Loucy (cell line): ENCODE results near the gene CCDC150.

ENCODE experiments used
- H2AFZ ChIP-seq: fragments of 200-600 bp; sonication (generic); 2 replicates; pipeline ENCODE4 v1.6.0; 2016; ENCODE audit warnings: antibody characterized with exemption, mild to moderate bottlenecking, low read length, moderate library complexity
- H3F3A ChIP-seq: fragments of 200-600 bp; 2 replicates; pipeline ENCODE4 v1.6.0; 2016; ENCODE audit warnings: antibody characterized with exemption, low read depth, mild to moderate bottlenecking
- H3K27me3 ChIP-seq: fragments of 200-600 bp; sonication (generic); 2 replicates; pipeline ENCODE4 v1.6.1; 2014; ENCODE audit warnings: low read length, mild to moderate bottlenecking; ENCODE audit not compliant: insufficient read depth, poor library complexity, severe bottlenecking
- H3K36me3 ChIP-seq: fragments of 200-600 bp; sonication (generic); 2 replicates; pipeline ENCODE4 v1.6.1; 2016; ENCODE audit warnings: low read length; ENCODE audit not compliant: insufficient read depth
- H3K4me1 ChIP-seq: fragments of 200-600 bp; sonication (generic); 2 replicates; pipeline ENCODE4 v1.5.1; 2014; ENCODE audit warnings: low read length, mild to moderate bottlenecking; ENCODE audit not compliant: insufficient read depth, poor library complexity, severe bottlenecking
- H3K4me2 ChIP-seq: fragments of 200-600 bp; sonication (generic); 2 replicates; pipeline ENCODE4 v1.6.0; 2014; ENCODE audit warnings: antibody characterized with exemption, low read length, low read depth, mild to moderate bottlenecking; ENCODE audit not compliant: poor library complexity, severe bottlenecking
- H3K4me3 ChIP-seq: fragments of 200-600 bp; sonication (generic); 2 replicates; pipeline ENCODE4 v1.5.1; 2014; ENCODE audit warnings: low read length, mild to moderate bottlenecking, mixed read lengths; ENCODE audit not compliant: poor library complexity, severe bottlenecking
- H3K79me2 ChIP-seq: fragments of 200-600 bp; sonication (generic); 2 replicates; pipeline ENCODE4 v1.6.1; 2014; ENCODE audit warnings: low read length; ENCODE audit not compliant: insufficient read depth
- H3K9ac ChIP-seq: fragments of 200-600 bp; sonication (generic); 2 replicates; pipeline ENCODE4 v1.6.0; 2014; ENCODE audit warnings: mild to moderate bottlenecking, low read depth, low read length, moderate library complexity; ENCODE audit not compliant: poor library complexity, severe bottlenecking
- H3K9me2 ChIP-seq: fragments of 200-600 bp; sonication (generic); replicated peaks from 2 replicates; pipeline ENCODE4 v1.6.1; 2016; ENCODE audit warnings: low read depth, low read length, mixed read lengths
- H3K9me3 ChIP-seq: fragments of 200-600 bp; sonication (generic); 2 replicates; pipeline ENCODE4 v1.6.1; 2014; ENCODE audit warnings: mild to moderate bottlenecking, antibody characterized with exemption, low read length, low read depth; ENCODE audit not compliant: insufficient read depth
- H4K20me1 ChIP-seq: fragments of 200-600 bp; sonication (generic); 2 replicates; pipeline ENCODE4 v1.6.0; 2014; ENCODE audit warnings: antibody characterized with exemption, low read length, mild to moderate bottlenecking; ENCODE audit not compliant: insufficient read depth, poor library complexity, severe bottlenecking
- EZH2phosphoT487 ChIP-seq: fragments of 200-600 bp; IDR thresholded peaks from 2 replicates; pipeline ENCODE4 v1.6.1; 2018; ENCODE audit warnings: antibody characterized with exemption, mild to moderate bottlenecking, moderate library complexity, borderline replicate concordance
- TF ChIP-seq, protein P1 (sequence below): fragments of 200-600 bp; sonication (generic); conservative IDR thresholded peaks from 2 replicates; pipeline ENCODE4 v1.5.1; 2014; ENCODE audit warnings: mild to moderate bottlenecking, antibody characterized with exemption, low read length

The CCDC150 gene

DNA sequence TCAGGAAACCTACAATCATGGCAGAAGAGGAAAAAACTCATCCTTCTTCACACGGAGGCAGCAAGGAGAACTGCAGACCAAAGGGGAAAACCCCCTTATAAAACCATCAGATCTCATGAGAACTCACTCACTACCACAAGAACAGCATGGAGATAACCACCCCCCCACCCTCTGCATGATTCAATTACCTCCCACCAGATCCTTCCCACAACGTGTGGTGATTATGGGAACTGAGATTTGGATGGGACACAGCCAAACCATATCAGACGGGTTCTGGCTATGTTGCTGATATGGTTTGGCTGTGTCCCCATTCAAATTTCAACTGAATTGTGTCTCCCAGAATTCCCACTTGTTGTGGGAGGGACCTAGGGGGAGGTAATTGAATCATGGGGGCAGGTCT is 28.7 kb upstream of the CCDC150 start:
- Histone ChIP-seq H2AFZ (no peak overlapping the region), H3K79me2 (no peaks in the 10 kb centered on the region), H3K4me1 (no peaks in the 10 kb centered on the region), H3K9ac (no peak overlapping the region), H3K9me2 (no peaks in the 10 kb centered on the region), H4K20me1 (no peaks in the 10 kb centered on the region), H3K4me3 (no peak overlapping the region), H3K4me2 (no peak overlapping the region), H3K9me3 (no peaks in the 10 kb centered on the region), H3F3A (no peaks in the 10 kb centered on the region), H3K36me3 (no peaks in the 10 kb centered on the region), H3K27me3 (no peaks in the 10 kb centered on the region)
- TF ChIP-seq, protein P1, sequence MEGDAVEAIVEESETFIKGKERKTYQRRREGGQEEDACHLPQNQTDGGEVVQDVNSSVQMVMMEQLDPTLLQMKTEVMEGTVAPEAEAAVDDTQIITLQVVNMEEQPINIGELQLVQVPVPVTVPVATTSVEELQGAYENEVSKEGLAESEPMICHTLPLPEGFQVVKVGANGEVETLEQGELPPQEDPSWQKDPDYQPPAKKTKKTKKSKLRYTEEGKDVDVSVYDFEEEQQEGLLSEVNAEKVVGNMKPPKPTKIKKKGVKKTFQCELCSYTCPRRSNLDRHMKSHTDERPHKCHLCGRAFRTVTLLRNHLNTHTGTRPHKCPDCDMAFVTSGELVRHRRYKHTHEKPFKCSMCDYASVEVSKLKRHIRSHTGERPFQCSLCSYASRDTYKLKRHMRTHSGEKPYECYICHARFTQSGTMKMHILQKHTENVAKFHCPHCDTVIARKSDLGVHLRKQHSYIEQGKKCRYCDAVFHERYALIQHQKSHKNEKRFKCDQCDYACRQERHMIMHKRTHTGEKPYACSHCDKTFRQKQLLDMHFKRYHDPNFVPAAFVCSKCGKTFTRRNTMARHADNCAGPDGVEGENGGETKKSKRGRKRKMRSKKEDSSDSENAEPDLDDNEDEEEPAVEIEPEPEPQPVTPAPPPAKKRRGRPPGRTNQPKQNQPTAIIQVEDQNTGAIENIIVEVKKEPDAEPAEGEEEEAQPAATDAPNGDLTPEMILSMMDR = no peak
- TF ChIP-seq EZH2phosphoT487 = no peak

DNA sequence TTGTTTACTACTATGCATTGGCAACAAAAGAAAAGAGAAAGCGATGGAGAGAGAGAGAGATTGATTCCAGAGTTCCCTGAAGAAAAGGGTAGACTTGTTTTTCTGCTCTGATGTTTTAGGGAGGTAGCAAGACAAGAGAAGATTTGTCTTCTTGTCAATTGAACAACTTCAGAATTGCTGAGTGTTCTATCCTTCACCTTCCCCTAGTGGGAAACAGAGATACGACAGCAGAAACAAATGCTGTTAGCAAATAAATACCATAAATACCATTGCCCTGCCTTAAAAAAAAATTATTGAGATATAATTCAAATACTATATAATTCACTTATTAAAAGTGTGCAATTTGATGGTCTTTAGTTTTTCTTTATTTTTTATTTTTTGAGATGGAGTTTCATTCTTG is 26.2 kb upstream of the CCDC150 start:
- Histone ChIP-seq H3K4me1 (no peaks in the 10 kb centered on the region), H4K20me1 (no peaks in the 10 kb centered on the region), H3K9ac (no peak overlapping the region), H3F3A (no peaks in the 10 kb centered on the region), H3K9me3 (no peaks in the 10 kb centered on the region), H3K9me2 (no peaks in the 10 kb centered on the region), H3K79me2 (no peaks in the 10 kb centered on the region), H2AFZ (no peak overlapping the region; the same call in 1 of the 2 replicates), H3K4me3 (no peak overlapping the region), H3K27me3 (no peaks in the 10 kb centered on the region), H3K36me3 (no peaks in the 10 kb centered on the region), H3K4me2 (no peak overlapping the region)
- TF ChIP-seq, protein P1 = no peak
- TF ChIP-seq EZH2phosphoT487 = no peak

DNA sequence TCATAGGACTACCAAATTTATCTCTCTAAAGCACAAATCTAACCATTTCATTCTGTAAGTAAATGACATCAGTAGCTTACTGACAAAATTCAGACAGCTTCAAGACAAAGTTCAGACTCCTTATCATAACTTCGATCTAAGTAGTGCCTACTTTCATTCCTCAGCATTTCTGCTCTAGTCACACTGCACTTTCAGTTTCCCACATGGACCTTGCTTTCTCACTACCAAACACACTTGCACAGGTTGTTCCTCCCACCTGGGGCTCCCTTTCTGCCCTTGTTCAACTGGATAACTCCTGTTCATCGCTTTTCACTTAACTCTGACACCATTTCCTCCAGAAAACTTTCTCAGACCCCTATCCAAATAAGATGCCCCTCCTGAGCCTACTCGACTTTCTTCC is 22.1 kb upstream of the CCDC150 start:
- no peak overlapping the region for H3K4me2 ChIP-seq
- H3K4me1 ChIP-seq = no peaks in the 10 kb centered on the region
- H3K4me3 ChIP-seq = no peak overlapping the region
- H3K79me2 ChIP-seq = no peaks in the 10 kb centered on the region
- no peaks in the 10 kb centered on the region for H3K9me3 ChIP-seq
- H4K20me1 ChIP-seq = no peaks in the 10 kb centered on the region
- no peaks in the 10 kb centered on the region for H3K36me3 ChIP-seq
- no peaks in the 10 kb centered on the region for H3F3A ChIP-seq
- H3K9ac ChIP-seq = no peak overlapping the region
- TF ChIP-seq, protein P1 = no peak
- no peak for TF ChIP-seq EZH2phosphoT487
- no peaks in the 10 kb centered on the region for H3K27me3 ChIP-seq
- peak overlapping the region; percentile 57; the same call in 1 of the 2 replicates for H2AFZ ChIP-seq
- H3K9me2 ChIP-seq = no peaks in the 10 kb centered on the region
